Transverse colon (tissue), 4 donors: ENCODE measurements around the gene POU3F3.

Source experiments
- CTCF ChIP-seq, 5 experiments: fragments of 200-600 bp in 3 of 5; fragments of 450-650 bp in 2 of 5; sonication (generic) in 3 of 5; IDR thresholded peaks; 1 replicate in 2 of 5; 2 replicates in 3 of 5; pipeline ENCODE4 v1.5.1; 2016 to 2017; ENCODE audit warnings: antibody characterized with exemption in 5 of 5, inconsistent platforms in 3 of 5, mild to moderate bottlenecking in 2 of 5, moderate library complexity in 1 of 5
- EP300 ChIP-seq: sonication (generic); formaldehyde crosslinking; IDR thresholded peaks from one replicate; pipeline ENCODE4 v1.6.1; 2017; ENCODE audit warnings: antibody characterized with exemption, low read depth
- POLR2AphosphoS5 ChIP-seq, 3 donors: sonication (generic); formaldehyde crosslinking; IDR thresholded peaks; one replicate each; pipeline ENCODE4 v1.6.1; 2016; ENCODE audit warnings: antibody characterized with exemption in 3 of 3

GRCh38 chr2:104866883-104867812 lies 13.2 kb downstream of the POU3F3 start:
- TF ChIP-seq CTCF (IDR thresholded peaks at IDR 0.05) (no peak), POLR2AphosphoS5 (IDR thresholded peaks at IDR 0.05) (no peak), EP300 (no peak)
